NCI-H510A (cell line): ENCODE measurements around the gene RNU2-63P.
"Not testable (repeated sequence)": the region's sequence is repeated elsewhere in the genome, so short reads cannot be mapped to it uniquely, and the experiment has no call there.

Experiments used
- DNase-seq: peaks from one replicate; lab custom pipeline; 2025; lab: John Stamatoyannopoulos, UW

RNU2-63P gene

DNA sequence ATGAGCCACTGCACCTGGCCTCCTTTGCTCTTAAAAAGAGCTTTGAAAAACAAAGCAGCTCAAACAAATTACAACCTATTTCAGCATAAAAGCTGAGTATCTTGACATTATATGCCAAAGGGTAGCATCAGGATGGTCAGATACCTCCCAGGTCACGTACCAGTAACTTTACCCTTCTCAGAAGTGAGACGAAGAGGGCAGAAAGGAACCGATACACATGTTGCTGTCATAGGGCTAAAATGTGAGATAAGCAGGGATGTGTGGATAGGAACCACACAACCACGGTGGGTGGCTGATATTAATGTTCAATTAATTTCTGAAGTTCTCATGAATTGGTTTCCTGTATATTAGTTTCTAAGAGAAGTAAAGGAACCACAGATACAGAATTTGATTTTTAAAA lies 12.6 kb upstream of the RNU2-63P start:
- no peak for DNase-seq

DNA sequence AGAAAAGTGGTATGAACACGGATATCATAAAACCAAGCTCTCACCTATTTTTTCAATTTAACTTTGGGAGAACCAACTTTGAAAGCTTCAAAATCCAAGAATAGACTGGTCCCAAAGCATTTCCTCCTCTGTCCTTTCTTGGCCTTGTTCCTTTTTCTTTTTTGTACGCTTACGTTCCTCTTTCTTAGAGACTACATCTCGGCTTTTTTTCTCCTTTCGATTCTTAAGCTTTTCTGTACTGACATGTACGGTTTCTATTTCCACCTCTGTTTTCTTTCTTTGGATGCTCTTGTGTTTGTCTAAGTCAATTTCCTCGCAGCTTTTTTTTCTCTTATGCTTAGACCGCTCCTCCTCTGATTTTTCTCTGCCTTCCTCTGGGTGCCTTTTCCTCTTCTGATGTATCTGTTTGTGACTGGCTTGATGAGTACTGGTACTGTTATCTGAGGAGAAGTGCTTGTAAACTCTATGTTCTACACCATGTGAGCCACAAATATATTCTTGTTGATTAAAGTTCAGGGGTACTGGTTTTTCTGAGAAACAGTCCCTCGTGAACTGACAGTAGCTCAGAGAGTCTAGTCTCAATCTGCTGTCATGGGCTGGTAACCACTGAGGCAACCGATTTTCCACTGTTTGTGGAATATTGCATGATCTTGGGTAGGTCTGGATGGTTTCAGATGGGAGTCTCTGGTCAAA lies 11.5 kb upstream of the RNU2-63P start:
- no peak for DNase-seq

DNA sequence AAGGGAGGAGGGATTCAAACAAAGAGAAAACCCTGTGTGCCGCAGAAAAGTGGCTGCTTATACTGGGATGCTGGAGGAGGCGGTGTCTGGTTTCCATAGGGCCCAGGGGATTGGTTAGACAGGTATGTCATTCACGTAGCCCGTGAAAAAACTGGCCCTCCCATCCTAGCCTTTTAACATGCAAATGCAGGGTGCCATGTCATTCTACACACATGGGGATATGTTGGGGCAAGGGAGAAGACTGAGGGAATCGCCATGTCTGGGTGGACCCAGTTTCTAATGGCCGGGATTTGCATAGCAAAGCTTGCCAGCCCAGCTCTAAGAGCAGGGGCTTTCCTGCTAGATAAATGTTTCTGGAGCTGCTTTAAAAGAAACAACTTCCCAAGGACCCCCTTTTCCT lies 8.2 kb upstream of the RNU2-63P start:
- no peak for DNase-seq

DNA sequence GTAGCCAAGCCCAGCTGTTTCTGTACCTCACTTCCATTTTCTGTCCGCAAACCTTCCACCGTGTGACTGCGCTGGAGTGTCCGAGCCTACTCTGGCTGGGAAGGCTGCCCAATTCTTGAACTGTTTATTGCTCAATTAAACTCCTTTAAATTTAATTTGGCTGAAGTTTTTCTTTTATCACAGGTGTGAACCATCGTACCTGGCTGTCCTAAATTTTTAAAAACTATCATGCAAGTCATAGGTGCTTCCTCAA lies 6.2 kb upstream of the RNU2-63P start:
- no peak for DNase-seq

DNA sequence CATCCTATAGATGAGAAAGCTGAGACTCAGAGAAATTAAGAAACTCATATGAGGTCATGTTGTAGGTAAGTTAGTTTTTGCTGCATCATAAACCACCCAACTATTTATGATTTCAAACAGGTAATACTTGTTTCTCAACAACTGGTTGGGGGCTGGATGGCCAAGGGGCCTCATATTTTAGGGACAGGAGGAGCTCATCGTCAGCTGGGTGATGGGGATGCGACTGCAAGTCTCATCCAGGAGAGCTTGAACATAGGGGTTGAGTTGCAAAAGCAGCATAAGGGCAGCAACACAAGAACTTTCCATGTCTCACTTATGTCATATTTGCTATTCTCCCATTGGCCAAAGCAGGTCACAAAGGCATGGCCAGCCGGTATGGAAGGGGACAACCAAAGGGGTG lies 3.6 kb upstream of the RNU2-63P start:
- DNase-seq = no peak

DNA sequence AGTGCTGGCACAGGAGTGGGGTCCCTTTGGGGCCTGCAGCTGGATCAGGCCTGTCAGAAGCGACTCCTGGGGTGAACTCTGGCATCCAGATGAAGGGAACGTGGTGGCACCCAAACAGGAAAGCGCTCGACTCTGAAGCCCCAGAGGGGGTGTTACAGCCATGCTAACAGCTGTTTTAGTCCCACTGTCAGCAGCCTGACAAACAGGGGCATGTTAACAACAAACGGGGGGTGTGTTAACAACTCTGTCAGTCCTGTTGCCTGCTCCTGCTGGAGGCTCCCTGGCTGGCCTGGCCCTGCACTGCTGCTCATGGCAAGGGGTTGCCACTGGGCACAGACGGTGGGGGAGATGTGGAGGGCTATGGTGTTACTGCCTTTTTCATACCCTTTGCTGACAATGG lies 2.6 kb upstream of the RNU2-63P start:
- no peak for DNase-seq

DNA sequence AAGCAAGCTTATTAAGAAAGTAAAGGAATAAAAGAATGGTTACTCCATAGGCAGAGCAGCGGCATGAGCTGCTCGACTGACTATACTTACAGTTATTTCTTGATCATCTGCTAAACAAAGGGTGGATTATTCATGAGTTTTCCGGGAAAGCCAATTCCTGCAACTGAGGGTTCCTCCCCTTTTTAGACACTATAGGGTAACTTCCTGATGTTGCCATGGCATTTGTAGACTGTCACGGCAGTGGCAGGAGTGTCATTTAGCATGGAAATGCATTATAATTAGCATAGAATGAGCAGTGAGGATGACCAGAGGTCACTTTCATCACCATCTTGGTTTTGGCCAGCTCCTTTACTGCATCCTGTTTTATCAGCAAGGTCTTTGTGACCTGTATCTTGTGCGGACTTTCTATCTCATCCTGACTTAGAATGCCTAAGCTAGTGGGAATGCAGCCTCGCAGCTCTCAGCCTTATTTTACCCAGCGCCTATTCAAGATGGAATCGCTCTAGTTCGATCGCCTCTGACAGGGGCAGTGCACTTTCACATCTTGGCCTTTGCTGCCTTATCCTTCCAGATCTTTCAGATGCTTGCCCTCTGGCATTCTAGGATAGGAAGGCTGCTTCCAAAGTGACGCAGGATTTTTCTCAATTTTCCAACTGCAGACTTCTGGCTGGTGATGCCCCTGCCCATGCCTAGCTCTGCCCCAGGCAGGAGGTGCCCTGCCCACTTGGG lies 1.9 kb upstream of the RNU2-63P start:
- DNase-seq = not testable (repeated sequence)

DNA sequence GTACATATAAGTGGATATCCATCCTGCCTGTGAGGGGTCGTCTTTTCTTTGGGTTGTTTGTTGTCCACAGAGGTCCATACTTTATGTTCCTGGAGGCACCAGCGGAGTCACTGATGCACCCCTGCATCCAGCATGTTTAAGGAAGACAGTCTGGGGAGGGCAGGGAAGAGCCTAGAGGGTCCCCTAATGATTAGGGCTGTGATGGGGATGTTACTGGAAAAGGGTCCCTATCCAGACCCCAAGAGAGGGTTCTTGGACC lies 1.4 kb upstream of the RNU2-63P start:
- not testable (repeated sequence) for DNase-seq

DNA sequence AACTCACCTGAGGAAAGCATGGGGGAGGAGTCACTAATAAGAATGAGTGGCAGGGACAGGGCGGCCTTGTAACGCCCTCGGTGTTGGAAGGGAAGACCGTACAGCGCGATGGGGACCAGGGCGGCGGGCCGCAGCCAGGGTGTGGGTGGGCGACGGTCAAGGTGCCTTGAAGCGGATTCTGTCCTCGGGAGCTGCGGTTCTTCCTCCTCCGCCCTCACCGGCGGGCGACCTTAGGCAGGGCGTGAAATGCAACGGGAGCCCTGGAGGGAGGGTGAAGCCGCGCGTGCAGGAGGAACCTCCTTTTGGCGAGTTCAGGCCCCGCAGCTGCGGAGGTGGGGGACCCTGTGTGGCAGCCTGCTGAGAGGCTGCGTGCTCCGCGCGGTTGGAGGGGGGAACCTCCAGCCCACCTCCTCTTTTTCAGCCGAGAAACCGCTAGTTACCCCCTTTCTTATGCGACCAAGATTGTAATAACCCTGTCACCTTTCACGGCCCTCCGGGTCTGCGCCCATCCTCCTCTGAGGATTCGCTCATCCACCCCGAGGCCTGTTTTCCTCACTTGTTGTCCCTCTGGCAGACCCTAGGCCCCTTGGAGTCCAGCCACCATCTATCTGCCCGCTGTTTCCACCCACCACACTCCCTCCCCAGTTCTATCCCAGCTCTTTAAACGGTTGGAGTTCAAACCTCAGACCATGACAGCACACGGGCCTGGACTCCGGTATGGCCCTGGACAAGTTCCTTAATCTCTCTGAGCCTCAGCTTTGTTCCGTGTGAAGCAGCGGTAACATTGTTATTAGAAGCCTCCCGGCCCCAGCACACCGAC lies 823 bp upstream of the RNU2-63P start:
- no peak for DNase-seq

DNA sequence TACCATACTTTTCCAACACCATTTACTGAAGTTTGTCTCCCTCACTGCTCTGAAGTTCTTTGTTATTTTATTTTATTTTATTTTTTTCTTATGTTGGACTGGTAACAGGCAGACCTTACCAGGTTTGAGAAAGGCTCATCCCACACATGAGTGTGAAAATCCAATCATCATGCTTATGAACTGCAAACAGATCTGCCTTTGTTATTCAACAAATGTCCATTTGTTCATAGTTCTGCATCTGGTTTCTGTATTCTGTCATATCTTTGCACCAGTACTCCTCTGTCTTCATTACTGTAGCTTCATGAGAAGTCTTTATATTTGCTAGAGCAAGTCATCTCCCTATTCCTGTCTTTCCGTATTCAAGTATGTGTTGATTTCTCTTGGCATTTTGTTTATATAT lies 5.3 kb downstream of the RNU2-63P start:
- no peak for DNase-seq

DNA sequence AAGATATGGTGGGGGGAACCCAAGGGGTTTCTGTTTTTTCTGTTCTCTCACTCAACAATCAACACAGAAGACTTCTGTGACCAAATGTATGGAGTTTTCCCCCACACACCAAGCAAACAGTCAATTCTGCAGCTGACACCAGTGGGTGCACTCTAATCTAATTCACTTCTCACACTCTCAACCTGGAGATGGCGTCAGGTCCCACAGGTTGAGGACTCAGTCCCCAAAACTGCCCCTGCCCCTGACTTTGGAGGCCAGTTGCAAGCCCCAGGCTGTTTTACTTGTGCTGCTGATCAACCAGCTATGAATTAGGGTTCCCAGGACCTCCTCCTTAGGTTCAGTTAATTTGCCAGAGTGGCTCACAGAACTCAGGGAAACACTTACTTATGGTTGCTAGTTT lies 6.2 kb downstream of the RNU2-63P start:
- no peak for DNase-seq

DNA sequence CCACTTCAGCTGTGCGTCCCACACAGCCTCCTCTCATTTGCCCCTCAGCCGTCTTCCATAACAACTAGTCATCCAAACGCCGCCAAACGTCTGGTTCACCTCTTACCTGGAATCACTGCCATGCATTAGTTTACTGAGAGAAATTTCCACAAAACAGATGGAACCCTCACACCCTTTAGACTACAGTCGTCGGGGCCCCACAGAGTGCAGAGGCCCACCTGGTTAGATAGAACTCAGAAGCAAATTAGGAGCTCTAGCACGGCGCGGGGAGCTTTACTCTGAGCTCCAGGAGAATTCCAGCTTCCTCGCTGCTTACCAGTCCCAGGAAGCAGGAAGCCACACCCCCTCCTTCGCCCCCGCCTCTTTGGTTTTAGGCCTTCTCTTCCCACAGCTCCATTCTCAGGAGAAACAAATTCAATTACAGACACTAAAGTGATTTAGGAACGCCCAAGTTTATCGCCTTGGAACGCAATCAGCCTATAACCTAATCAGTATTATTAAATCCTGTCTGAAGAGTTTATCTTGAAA lies 9.4 kb downstream of the RNU2-63P start:
- no peak for DNase-seq

DNA sequence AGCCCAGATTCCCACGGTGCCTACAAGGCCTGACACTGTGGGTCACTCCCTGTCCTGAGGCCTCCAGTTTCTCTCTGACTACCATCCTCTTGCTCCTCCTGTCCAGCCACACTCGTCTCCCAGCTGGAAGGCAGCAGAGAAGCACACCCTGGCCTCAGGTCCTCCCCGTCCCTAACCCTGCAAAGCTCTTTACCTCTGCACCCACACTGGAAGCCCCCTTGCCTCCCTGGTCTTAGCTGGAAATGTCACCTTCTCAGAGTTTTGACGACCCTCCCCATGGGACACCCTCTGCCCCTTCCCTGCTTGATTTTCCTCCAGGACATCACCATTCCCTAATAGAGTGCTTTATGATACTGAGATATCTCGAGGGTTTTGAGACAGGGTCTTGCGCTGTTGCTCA lies 10.6 kb downstream of the RNU2-63P start:
- DNase-seq = no peak

DNA sequence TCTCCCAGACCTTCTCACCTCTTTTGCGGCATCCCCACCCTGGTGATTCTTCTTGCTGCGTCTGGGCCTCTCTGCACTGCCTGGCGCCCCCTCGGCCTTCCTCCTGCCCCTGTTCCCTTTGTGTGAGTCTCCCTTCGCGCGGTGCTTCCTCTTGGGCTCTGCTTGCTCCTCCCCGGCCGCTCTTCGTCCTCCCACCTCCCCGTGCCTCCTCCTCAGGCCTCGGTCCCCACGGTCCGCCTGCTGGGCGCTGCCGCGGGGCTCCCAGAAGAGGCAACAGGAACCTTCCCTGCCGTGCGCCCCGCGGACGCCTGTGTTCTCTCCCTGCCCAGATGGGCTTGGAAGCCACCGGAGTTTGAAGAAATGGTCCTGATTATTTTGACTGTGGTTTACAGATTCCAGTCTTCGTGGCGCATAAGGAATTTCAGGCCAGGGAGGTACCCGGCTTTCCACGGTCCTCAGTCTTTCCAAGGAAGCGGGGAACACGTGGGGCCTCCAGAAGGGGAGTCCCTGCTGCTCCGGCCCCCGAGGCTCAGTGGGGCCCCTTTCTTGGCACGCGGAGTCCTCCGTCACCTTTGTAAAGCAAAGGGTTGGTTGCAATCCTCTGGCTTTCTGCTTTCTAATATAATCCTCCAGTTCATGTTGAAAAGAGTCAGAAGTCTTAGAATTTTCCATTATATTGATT lies 13.1 kb downstream of the RNU2-63P start:
- no peak for DNase-seq

DNA sequence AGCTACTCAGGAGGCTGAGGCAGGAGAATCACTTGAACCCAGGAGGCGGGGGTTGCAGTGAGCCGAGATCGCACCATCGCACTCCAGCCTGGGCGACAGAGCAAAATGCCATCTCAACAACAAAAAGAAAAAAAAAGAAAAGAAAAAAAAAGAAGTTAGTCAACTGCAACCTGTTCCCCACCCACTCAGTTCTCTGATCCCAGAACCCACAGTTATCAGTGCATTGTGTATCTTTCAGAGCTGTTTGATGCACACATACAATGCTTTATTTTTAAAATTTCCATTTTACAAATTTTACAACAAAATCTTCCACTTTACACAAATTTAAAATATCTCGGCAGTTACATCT lies 14.0 kb downstream of the RNU2-63P start:
- DNase-seq = no peak

DNA sequence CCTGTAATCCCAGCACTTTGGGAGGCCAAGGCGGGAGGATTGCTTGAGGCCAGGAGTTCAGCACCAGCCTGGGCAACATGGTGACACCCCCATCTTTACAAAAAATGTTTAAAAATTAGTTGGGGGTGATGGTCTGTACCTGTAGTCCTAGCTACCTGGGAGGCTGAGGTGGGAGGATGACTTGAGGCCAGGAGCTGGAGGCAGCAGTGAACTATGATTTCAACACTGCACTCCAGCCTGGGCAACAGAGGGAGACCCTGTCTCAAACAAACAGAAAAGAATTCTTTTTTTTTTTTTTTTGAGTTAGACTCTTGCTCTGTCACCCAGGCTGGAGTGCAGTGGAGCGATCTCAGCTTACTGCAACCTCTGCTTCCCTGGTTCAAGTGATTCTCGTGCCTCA lies 15.9 kb downstream of the RNU2-63P start:
- DNase-seq = not testable (repeated sequence)

DNA sequence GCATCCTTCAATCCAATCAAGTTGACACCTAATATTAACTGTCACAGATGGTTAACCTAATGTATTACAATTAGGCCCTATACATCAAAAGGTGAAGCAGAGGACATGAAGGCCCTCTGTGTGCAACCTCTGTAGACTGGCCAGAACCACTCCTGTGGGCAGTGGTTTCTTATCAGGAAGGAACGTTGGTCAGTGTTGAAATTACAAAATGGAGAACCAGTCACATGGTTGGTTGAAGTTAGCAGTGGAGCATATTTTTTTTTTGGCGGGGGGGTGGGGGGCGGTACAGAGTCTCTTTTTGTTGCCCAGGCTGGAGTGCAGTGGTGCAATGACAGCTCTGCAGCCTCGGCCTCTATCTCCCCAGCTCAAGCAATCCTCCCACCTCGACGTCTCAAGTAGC lies 19.8 kb downstream of the RNU2-63P start:
- no peak for DNase-seq

DNA sequence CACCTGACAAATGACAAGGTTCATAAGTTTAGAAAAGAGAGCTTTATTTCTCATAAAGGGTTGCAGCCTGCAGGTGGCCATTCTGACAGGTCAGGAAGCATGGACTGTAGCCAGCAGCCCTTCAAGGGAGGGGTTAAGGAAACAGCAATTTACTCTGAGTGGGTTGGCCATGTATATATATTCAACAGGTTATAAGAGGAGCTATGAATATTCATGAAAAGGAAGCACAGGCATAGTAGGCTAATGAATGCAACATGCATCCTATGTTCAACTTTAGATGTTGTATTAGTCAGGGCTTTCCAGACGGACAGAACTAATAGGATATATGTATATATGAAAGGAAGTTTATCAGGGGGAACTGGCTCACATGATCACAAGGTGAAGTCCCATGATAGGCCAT lies 20.6 kb downstream of the RNU2-63P start:
- no peak for DNase-seq

DNA sequence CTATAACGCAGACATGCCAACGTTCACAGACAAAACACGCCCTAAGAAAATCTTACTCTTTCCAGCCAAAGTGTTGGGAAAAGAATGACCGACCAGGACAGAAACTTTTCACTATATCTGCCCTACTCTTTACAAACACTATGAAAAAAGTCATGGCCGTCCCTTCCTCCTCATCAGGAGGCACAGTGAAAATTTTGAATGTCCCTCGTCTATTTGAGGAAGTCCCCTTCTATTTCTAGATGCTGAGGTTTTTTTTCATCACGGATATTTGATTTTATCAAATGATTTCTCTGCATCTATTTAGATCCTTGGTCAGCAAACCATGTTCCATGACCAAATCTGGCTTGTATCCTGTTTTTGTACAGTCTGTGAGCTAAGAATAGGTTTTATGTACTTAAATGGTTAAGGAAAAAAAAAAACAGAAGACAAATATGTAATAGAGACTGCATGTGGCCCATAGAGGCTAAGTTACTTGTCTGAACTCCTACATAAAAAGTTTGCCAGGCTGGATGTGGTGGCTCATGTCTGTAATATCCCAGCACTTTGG lies 22.0 kb downstream of the RNU2-63P start:
- DNase-seq = not testable (repeated sequence)

DNA sequence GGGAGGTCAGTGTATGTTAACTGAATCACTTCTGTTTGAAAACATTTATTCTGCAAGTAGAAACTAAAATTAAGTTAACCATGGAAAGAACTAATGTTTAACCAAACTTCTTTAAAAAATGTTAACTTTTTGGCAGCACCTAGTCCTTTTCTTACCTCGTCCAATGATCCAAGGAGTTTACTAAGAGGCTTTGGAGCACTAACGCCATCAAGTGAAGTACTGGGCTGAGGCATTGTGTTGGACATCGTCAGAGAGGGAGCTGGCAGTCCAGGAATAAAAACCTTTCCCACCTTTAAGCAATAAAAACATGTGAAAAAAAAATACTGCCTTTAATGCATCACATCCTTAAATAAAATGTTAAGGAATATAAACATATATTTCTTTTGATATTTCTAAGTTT lies 23.8 kb downstream of the RNU2-63P start:
- DNase-seq = not testable (repeated sequence)

DNA sequence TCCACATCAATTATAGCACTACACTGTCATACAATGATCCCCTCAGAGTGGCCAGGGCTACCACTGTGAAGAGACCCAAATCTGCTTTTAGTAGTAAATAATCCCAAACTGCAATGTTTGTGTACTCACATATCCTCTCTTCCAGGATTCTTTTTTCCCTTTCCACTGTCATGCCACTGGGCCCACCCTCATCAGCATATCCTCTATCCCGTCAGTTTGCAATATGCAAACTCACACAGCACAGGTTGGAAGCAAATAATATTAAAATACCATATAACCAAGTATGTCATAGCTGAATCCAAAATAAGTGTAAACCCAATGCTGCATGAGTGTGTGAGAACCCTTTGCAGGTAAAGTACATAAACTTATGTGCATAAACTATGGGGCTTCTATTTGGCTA lies 28.9 kb downstream of the RNU2-63P start:
- not testable (repeated sequence) for DNase-seq

DNA sequence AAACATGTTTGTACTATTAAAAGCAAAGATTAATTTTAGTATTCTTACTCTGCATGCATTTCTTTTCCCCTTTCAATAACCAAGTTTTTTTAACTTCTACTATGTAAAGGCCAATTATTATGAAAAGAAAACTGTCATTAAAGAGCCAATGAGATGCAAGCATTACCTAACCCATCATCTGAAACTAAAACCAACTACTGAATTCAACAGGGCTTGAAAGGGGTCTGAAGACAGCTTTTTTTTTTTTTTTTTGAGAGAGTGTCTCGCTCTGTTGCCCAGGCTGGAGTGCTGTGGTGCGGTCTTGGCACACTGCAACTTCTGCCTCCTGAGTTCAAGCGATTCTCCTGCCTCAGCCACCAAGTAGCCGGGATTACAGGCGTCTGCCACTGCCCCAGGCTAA lies 30.4 kb downstream of the RNU2-63P start:
- DNase-seq = not testable (repeated sequence)

DNA sequence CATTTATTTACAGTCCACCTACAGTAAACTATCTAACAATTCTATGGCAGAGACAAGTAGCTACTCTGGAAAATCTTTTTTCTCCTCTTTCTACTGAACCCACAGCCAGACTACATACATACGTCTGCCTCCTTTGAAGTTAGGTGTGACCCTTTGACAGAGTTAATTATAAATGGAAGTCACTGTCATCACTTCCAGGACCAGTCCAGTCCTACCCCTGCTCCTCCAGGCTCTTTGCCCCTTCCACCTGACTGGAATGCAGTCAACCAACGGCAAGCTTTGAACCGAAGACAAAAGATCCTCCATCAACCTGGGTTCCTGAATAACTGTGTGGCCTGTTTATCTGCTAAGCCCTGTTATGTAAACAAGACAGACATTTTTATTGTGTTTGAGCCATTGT lies 35.2 kb downstream of the RNU2-63P start:
- not testable (repeated sequence) for DNase-seq
